ENCODE results near the gene ADAM30.

GRCh38 chr1:119929643-119930315 is 33.5 kb upstream of the ADAM30 start:
- TF ChIP-seq FOXM1 (IDR thresholded peaks at IDR 0.05; ENCODE audit: borderline replicate concordance) (no peak), ELF4 (IDR thresholded peaks at IDR 0.05) (no peak), CTBP1 (IDR thresholded peaks at IDR 0.05; ENCODE audit: borderline replicate concordance) (no peak)

Measured in HEK293T (cell line).